HG03135 (cell line): ENCODE measurements around the gene FASTKD2.

Experiments used
- ATAC-seq: cut with Tn5 transposase; IDR thresholded peaks from one replicate; pipeline ENCODE4 v1.9.1; 2021; ENCODE audit warnings: mild to moderate bottlenecking, moderate library complexity; ENCODE audit not compliant: unreplicated experiment

FASTKD2 gene

GRCh38 chr2:206833291-206833690 lies 67.9 kb downstream of the FASTKD2 start:
- ATAC-seq: no peak

- no peak for ATAC-seq
These were observed 71.3 kb downstream of the FASTKD2 start for GRCh38 chr2:206836722-206837121.

GRCh38 chr2:206837775-206838174 lies 72.4 kb downstream of the FASTKD2 start:
- ATAC-seq: no peak

- no peak for ATAC-seq
These were observed 73.3 kb downstream of the FASTKD2 start for GRCh38 chr2:206838690-206839089.

- no peak for ATAC-seq
These were observed 75.6 kb downstream of the FASTKD2 start for GRCh38 chr2:206840999-206841398.
